ENCODE data around the gene TMEM163. TPM values are rescaled to one million over a fixed set of nuclear protein-coding genes. Genes with fewer than 3 reads are reported as not detected.

The TMEM163 gene
- total and polyA plus RNA-seq, 7 donors, result 0.28 to 2.6 (median 1.1) TPM; not detected in 1

- H3K27ac ChIP-seq, result no peak overlapping the region
- 0% methylated on average over 1 of the region's 1 CpG for WGBS, 2 donors
- intact Hi-C loops (cut with DNase I), result no loop called here
Measured at GRCh38 chr2:134671513-134671912, 47.3 kb downstream of the TMEM163 start.

GRCh38 chr2:134670955-134671354 is 47.8 kb downstream of the TMEM163 start:
- intact Hi-C loops (cut with DNase I), result no loop called here
- no peaks in the 10 kb centered on the region for H3K9me3 ChIP-seq
- 56 to 62% methylated on average over 4 of the region's 4 CpGs for WGBS, 2 donors
- no peaks in the 10 kb centered on the region for H3K36me3 ChIP-seq
- TF ChIP-seq EP300 (IDR thresholded peaks at IDR 0.05) (no peak), POLR2AphosphoS5 (IDR thresholded peaks at IDR 0.05) (no peak), POLR2A (IDR thresholded peaks at IDR 0.05) (no peak), CTCF (IDR thresholded peaks at IDR 0.05) (no peak)
- no peak for DNase-seq
- no peaks in the 10 kb centered on the region for H3K27me3 ChIP-seq
- peaks cover 0 to 14% (median 12%) of the 10 kb centered on the region in 4 donors for H3K4me1 ChIP-seq
- H3K4me3 ChIP-seq, result no peak overlapping the region
- no peak overlapping the region for H3K27ac ChIP-seq

More at GRCh38 chr2:134671513-134671912, 47.3 kb downstream of the TMEM163 start:
- no peak for DNase-seq
- Histone ChIP-seq H3K27me3 (no peaks in the 10 kb centered on the region), H3K9me3 (no peaks in the 10 kb centered on the region), H3K36me3 (no peaks in the 10 kb centered on the region), H3K4me1 (peaks cover 0 to 14% (median 12%) of the 10 kb centered on the region in 4 donors), H3K4me3 (no peak overlapping the region)
- no peak for TF ChIP-seq CTCF (IDR thresholded peaks at IDR 0.05)
- no peak for TF ChIP-seq POLR2A (IDR thresholded peaks at IDR 0.05)
- TF ChIP-seq EP300 (IDR thresholded peaks at IDR 0.05), result no peak
- TF ChIP-seq POLR2AphosphoS5 (IDR thresholded peaks at IDR 0.05), result no peak

- Histone ChIP-seq H3K4me1 (peaks cover 0 to 14% (median 12%) of the 10 kb centered on the region in 4 donors), H3K27ac (no peak overlapping the region), H3K27me3 (no peaks in the 10 kb centered on the region), H3K36me3 (no peaks in the 10 kb centered on the region), H3K4me3 (no peak overlapping the region), H3K9me3 (no peaks in the 10 kb centered on the region)
- no peak for TF ChIP-seq POLR2A (IDR thresholded peaks at IDR 0.05)
- TF ChIP-seq EP300 (IDR thresholded peaks at IDR 0.05), result no peak
- intact Hi-C loops (cut with DNase I), result no loop called here
- no peak for DNase-seq
- WGBS, 2 donors, result 50 to 60% methylated on average over 12 of the region's 12 CpGs
Measured at GRCh38 chr2:134669731-134670669, 48.8 kb downstream of the TMEM163 start.

- no peak for DNase-seq
- intact Hi-C loops (cut with DNase I), result no loop called here
- H3K4me1 ChIP-seq, result peaks cover 0 to 14% (median 12%) of the 10 kb centered on the region in 4 donors
- TF ChIP-seq POLR2A (IDR thresholded peaks at IDR 0.05) (no peak), CTCF (IDR thresholded peaks at IDR 0.05) (no peak)
- H3K4me3 ChIP-seq, result no peak overlapping the region
- H3K9me3 ChIP-seq, result no peaks in the 10 kb centered on the region
- 58 to 76% methylated on average over 7 of the region's 7 CpGs for WGBS, 2 donors
- H3K27ac ChIP-seq, result no peak overlapping the region
- H3K36me3 ChIP-seq, result no peaks in the 10 kb centered on the region
- H3K27me3 ChIP-seq, result no peaks in the 10 kb centered on the region
Measured at GRCh38 chr2:134668821-134669220, 50.0 kb downstream of the TMEM163 start.

GRCh38 chr2:134667541-134667940 is 51.3 kb downstream of the TMEM163 start:
- H3K27ac ChIP-seq, result no peak overlapping the region

More at GRCh38 chr2:134667541-134667940, 51.3 kb downstream of the TMEM163 start:
- no peak for TF ChIP-seq POLR2AphosphoS5 (IDR thresholded peaks at IDR 0.05)
- TF ChIP-seq EP300 (IDR thresholded peaks at IDR 0.05), result no peak
- TF ChIP-seq CTCF (IDR thresholded peaks at IDR 0.05), result no peak
- TF ChIP-seq POLR2A (IDR thresholded peaks at IDR 0.05), result no peak
- Histone ChIP-seq H3K4me3 (no peak overlapping the region), H3K9me3 (no peaks in the 10 kb centered on the region), H3K4me1 (peaks cover 0 to 14% (median 12%) of the 10 kb centered on the region in 4 donors), H3K27me3 (no peaks in the 10 kb centered on the region), H3K36me3 (no peaks in the 10 kb centered on the region)
- no peak for DNase-seq
- intact Hi-C loops (cut with DNase I), result no loop called here
- 83 to 94% methylated on average over 2 of the region's 2 CpGs for WGBS, 2 donors
